Upper lobe of left lung (tissue), 4 donors: Measurements from ENCODE around the gene PSG2.
"Not testable (repeated sequence)": the region's sequence is repeated elsewhere in the genome, so short reads cannot be mapped to it uniquely, and the experiment has no call there.

ENCODE experiments used
- CTCF ChIP-seq, 6 experiments: fragments of 450-650 bp in 4 of 6; fragments of 200-600 bp in 2 of 6; sonication (generic) in 2 of 6; IDR thresholded peaks; one replicate each; pipeline ENCODE4 v1.5.1; 2016 to 2019; ENCODE audit warnings: antibody characterized with exemption in 6 of 6
- POLR2A ChIP-seq, 4 donors: fragments of 450-650 bp; IDR thresholded peaks; one replicate each; pipeline ENCODE4 v1.5.1; 2016 to 2017; ENCODE audit warnings: antibody characterized with exemption in 4 of 4, mild to moderate bottlenecking in 2 of 4

- not testable (repeated sequence) for TF ChIP-seq POLR2A, CTCF (IDR thresholded peaks at IDR 0.05)
Observed at GRCh38 chr19:43083721-43084120, 1.2 kb upstream of the PSG2 start.
